Measurements from ENCODE around the gene SHC2.

Gene SHC2, protein sequence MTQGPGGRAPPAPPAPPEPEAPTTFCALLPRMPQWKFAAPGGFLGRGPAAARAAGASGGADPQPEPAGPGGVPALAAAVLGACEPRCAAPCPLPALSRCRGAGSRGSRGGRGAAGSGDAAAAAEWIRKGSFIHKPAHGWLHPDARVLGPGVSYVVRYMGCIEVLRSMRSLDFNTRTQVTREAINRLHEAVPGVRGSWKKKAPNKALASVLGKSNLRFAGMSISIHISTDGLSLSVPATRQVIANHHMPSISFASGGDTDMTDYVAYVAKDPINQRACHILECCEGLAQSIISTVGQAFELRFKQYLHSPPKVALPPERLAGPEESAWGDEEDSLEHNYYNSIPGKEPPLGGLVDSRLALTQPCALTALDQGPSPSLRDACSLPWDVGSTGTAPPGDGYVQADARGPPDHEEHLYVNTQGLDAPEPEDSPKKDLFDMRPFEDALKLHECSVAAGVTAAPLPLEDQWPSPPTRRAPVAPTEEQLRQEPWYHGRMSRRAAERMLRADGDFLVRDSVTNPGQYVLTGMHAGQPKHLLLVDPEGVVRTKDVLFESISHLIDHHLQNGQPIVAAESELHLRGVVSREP

GRCh38 chr19:460877-461720, at the start of gene SHC2:
SHC2 (minus strand) TSS chr19:461033; CDS start chr19:460996, 37 bp downstream.
- H3K4me3 ChIP-seq (ENCODE audit: low read depth, low read length) = peak within 1 kb of the TSS; percentile 53

DNA sequence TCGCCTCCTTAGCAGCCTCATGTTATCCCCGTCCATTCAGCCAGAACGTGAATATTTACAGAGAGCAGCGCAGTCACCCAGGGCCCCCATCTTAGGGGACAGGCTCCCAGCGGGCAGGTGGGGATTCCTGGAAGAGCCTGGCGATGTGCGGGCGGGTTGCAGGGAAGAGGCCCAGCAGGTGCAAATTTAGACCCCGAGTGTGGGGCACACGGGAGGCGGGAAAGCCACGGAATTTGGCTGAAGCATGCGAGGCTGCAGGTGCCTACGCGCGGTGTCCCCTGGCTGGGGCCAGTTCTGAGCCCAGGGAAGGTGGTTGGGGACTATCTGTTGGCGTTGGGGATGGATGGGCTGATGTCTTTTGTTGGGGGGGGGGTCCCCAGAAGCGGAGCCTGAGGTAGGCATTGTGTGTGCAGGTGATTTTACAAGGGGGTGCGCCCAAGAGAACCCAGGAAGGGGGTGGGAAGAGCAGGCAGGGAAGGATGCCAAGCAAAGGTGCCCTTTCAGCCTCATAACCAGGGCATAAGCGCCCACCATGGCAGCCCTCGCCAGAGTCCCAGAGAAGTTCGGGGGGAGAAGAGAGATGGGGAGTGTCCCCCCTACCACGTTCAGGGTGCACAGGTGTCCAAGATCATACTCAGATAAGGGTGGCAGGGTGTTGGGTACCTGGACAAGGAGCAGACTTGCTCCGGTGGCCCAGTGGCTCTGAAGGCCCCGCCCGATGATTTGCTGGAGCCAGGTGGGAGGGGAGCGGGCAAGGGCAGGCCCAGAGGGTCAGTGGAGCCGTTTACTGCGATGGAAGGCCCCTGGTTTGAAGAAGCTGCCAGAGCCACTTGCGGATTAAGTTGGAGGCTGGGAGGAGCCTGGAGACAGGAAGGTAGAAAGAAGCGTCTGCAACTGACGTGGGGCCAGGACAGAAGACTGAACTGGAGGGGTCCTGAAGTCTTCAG, 47.6 kb upstream of the SHC2 start:
- H3K4me3 ChIP-seq (ENCODE audit: low read depth, low read length) = peak overlapping the region; percentile 87

GRCh38 chr19:507286-508203, 46.7 kb upstream of the SHC2 start, which contains the start of gene TPGS1:
TPGS1 (plus strand) TSS chr19:507497; CDS start chr19:507507, 10 bp downstream.
- peak within 1 kb of the TSS; percentile 87 for H3K4me3 ChIP-seq (ENCODE audit: low read depth, low read length)

DNA sequence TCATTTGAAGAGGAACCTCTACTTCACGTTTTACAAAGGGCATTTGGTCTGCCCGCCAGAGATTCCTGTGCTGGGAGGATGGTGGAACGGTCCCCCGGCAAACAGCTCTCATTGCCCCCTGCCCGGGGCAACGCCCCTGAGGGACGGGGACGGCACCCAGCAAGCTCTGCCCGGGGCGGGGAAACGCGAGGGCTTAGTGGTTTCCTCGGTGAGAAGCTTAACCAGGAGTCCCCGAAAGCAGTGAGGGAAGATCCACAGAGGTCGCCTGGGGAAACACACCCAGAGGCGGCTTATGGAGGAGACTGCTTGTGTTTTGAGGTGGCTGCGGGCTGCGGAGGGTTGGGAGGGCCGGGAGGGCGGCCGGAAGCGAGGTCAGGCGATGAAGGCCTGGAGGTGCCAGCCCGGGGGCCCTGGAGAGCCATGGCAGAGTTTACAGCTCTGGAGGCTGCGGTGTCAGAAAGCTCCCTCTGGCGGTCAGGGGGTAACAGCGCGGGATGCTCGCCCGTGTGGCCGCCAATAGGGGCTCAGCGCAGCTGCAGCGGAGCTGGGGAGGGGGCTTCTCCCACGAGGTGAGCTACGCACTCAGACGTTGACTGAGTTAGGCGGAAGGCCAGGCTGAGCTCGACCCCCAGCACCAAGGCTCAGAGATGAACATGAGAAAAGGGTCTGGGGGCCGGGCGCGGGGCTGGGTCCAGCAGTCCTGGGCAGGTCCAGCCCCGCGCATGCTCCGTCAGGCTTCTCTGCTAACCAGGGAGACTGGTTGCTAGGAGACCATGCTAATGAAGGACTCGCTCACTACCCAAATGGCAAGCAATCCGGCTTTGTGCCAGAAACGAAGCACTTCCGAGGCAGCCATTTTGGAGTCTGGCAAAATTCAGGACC, 45.8 kb upstream of the SHC2 start:
- H3K4me3 ChIP-seq (ENCODE audit: low read depth, low read length) = peak overlapping the region; percentile 87

DNA sequence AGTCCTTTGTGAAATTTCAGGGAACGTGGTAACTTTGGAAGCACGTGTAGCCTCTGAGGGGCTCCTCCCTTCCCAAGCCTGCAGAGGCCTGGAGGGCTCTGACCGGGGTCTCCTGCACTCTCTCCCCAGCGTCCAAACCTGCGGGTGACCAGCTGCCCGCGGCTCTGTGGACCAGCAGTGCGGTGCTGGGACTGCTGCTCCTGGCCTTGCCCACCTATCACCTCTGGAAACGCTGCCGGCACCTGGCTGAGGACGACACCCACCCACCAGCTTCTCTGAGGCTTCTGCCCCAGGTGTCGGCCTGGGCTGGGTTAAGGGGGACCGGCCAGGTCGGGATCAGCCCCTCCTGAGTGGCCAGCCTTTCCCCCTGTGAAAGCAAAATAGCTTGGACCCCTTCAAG, 43.8 kb upstream of the SHC2 start:
- no peak overlapping the region for H3K4me3 ChIP-seq (ENCODE audit: low read depth, low read length)

- no peak overlapping the region for H3K4me3 ChIP-seq (ENCODE audit: low read depth, low read length)
Observed at GRCh38 chr19:501646-502045, 40.8 kb upstream of the SHC2 start.

- H3K4me3 ChIP-seq (ENCODE audit: low read depth, low read length) = no peak overlapping the region
Observed at GRCh38 chr19:498977-499623, 38.3 kb upstream of the SHC2 start.

DNA sequence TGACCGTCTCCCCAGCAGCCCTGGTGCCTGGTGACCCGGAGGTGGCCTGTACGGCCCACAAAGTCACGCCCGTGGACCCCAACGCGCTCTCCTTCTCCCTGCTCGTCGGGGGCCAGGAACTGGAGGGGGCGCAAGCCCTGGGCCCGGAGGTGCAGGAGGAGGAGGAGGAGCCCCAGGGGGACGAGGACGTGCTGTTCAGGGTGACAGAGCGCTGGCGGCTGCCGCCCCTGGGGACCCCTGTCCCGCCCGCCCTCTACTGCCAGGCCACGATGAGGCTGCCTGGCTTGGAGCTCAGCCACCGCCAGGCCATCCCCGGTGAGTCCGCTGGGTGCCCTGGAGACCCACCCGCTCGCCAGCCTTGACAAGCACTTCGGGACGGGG, 37.7 kb upstream of the SHC2 start:
- no peak overlapping the region for H3K4me3 ChIP-seq (ENCODE audit: low read depth, low read length)

DNA sequence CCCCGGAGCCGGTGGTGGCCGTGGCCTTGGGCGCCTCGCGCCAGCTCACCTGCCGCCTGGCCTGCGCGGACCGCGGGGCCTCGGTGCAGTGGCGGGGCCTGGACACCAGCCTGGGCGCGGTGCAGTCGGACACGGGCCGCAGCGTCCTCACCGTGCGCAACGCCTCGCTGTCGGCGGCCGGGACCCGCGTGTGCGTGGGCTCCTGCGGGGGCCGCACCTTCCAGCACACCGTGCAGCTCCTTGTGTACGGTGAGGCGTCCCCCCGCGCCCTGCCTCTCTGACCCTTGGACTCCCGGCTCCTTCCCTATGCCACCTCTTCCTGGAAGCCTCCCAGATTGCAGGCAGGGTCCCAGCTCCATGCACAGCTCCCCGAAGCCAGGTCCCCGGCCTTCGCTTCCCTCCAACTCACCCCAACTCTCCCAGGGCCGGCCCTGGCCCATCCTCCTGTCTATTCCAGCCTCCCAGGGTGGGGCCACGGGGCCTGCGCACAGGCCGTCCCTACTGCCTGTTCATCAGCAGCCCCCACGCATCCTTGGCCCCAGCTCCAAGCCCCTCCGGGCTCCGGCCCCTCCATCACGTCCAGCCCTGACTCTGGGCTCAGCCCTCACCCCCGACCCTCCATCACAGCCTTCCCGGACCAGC, 37.2 kb upstream of the SHC2 start:
- peak overlapping the region; percentile 43 for H3K4me3 ChIP-seq (ENCODE audit: low read depth, low read length)

- peak overlapping the region; percentile 43 for H3K4me3 ChIP-seq (ENCODE audit: low read depth, low read length)
Observed at GRCh38 chr19:497491-497868, 36.6 kb upstream of the SHC2 start.

DNA sequence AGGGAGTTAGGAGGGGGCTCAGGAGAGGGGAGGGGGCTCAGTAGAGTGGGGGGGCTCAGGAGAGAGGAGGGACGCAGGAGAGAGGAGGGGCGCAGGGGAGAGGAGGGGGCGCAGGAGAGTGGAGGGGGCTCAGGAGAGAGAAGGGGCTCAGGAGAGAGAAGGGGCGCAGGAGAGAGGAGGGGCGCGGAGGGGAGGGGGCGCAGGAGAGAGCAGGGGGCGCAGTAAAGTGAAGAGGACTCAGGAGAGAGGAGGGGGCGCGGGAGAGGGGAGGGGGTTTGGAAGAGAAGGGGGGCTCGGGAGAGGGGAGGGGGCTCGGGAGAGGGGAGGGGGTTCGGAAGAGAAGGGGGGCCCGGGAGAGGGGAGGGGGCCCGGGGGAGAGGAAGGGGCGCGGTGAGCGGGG, 36.2 kb upstream of the SHC2 start:
- H3K4me3 ChIP-seq (ENCODE audit: low read depth, low read length) = no peak overlapping the region

- peak within 1 kb of the TSS; percentile 37 for H3K4me3 ChIP-seq (ENCODE audit: low read depth, low read length)
Observed at GRCh38 chr19:496112-496665, 35.4 kb upstream of the SHC2 start, which contains the start of gene MADCAM1. MADCAM1 (plus strand) TSS chr19:496486; CDS start chr19:496500, 14 bp downstream.

GRCh38 chr19:495402-496111, 34.7 kb upstream of the SHC2 start:
- no peak overlapping the region for H3K4me3 ChIP-seq (ENCODE audit: low read depth, low read length)

- no peak overlapping the region for H3K4me3 ChIP-seq (ENCODE audit: low read depth, low read length)
Observed at GRCh38 chr19:495081-495401, 34.2 kb upstream of the SHC2 start.

DNA sequence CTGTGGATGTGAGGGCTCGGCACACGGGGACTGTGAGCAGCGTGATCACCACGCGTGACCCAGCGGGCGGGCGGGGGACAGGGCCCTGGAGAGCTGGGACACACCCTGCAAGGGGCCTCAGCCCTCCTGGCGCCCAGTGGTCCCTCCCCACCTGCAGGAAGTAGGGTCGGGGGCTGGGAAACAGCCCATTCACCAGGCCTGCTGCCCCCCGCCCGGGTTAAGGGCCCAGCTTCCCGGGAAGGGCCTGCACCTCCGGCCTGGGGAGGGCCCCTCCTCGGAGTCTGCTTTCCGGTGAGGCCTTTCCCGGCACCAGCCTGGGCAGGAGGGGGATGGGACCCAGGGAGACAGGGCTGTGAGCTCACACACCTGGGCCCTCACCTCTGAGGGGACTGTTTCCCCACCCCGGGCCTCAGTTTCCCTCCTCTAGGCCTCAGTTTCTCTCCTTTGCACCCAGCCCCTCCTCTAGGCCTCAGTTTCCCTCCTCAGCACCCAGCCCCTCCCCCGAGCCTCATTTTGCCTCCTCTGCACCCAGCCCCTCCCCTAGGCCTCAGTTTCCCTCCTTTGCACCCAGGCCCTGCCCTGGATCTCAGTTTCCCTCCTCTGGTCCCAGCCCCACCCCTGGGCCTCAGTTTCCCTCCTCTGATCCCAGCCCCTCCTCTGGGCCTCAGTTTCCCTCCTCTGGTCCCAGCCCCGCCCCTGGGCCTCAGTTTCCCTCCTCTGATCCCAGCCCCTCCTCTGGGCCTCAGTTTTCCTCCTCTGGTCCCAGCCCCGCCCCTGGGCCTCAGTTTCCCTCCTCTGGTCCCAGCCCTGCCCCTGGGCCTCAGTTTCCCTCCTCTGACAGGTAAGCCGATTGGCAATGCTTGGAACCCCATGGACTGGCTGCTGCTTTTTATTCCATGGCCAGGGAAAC, 33.6 kb upstream of the SHC2 start:
- no peak overlapping the region for H3K4me3 ChIP-seq (ENCODE audit: low read depth, low read length)
